Naive B cell (primary cell): ENCODE results near the gene NTF3. TPM values are rescaled to one million over a fixed set of nuclear protein-coding genes. Genes with fewer than 3 reads are reported as not detected.

Experiments used
- ATAC-seq, 2 donors: fragments of 150-1000 bp; cut with Tn5 transposase; 2 replicates each; pipeline ENCODE4 v1.10.0; 2021; ENCODE audit warnings: low read depth in 2 of 2, mild to moderate bottlenecking in 2 of 2, moderate library complexity in 2 of 2
- DNase-seq: peaks from one replicate; pipeline ENCODE4 v3.0.0; 2022
- H3K27ac Mint-ChIP-seq, 6 donors: one replicate each; pipeline ENCODE4 v1.8.0; 2020 to 2022; ENCODE audit warnings: mild to moderate bottlenecking in 6 of 6, mixed read lengths in 6 of 6, moderate library complexity in 5 of 6, inconsistent platforms in 2 of 6
- H3K27me3 Mint-ChIP-seq, 3 donors: one replicate each; pipeline ENCODE4 v1.8.0; 2021 to 2022; ENCODE audit warnings: mixed read lengths in 3 of 3, mild to moderate bottlenecking in 1 of 3
- H3K36me3 Mint-ChIP-seq, 2 donors: one replicate each; pipeline ENCODE4 v1.8.0; 2020 to 2022; ENCODE audit warnings: mixed read lengths in 2 of 2, inconsistent platforms in 1 of 2, mild to moderate bottlenecking in 1 of 2
- H3K4me1 Mint-ChIP-seq, 3 donors: one replicate each; pipeline ENCODE4 v1.8.0; 2020 to 2022; ENCODE audit warnings: mixed read lengths in 3 of 3, inconsistent platforms in 1 of 3, mild to moderate bottlenecking in 1 of 3, moderate library complexity in 1 of 3
- H3K4me3 Mint-ChIP-seq, 8 donors: one replicate each; pipeline ENCODE4 v1.8.0; 2020 to 2022; ENCODE audit warnings: mild to moderate bottlenecking in 8 of 8, mixed read lengths in 8 of 8, moderate library complexity in 8 of 8, inconsistent platforms in 2 of 8
- H3K9me3 Mint-ChIP-seq, 7 donors: one replicate each; pipeline ENCODE4 v1.8.0; 2020 to 2022; ENCODE audit warnings: mixed read lengths in 7 of 7, mild to moderate bottlenecking in 5 of 7, inconsistent platforms in 2 of 7, moderate library complexity in 1 of 7
- polyA plus RNA-seq, 6 donors: library from polyadenylated mRNA; unstranded; fragments of 300-500 nt; fragmentation: Illumina TruSeq; gene quantifications; one replicate each; pipeline ENCODE4 v1.2.3, GENCODE V29; 2021; ENCODE audit warnings: low read depth in 6 of 6

Gene NTF3
- polyA plus RNA-seq, 6 donors from 2014 or later: not detected

- no peak overlapping the region for H3K4me3 Mint-ChIP-seq
- H3K36me3 Mint-ChIP-seq: no peaks in the 10 kb centered on the region
- no peaks in the 10 kb centered on the region for H3K9me3 Mint-ChIP-seq
- no peaks in the 10 kb centered on the region for H3K4me1 Mint-ChIP-seq
- peaks cover 5 to 34% (median 31%) of the 10 kb centered on the region in 3 donors for H3K27me3 Mint-ChIP-seq
- H3K27ac Mint-ChIP-seq: no peak overlapping the region
- ATAC-seq (no peak), DNase-seq (no peak)
These were observed 74.9 kb downstream of the NTF3 start for GRCh38 chr12:5506821-5507231.

GRCh38 chr12:5507401-5507935, 75.6 kb downstream of the NTF3 start:
- H3K27me3 Mint-ChIP-seq: peaks cover 5 to 38% (median 37%) of the 10 kb centered on the region in 3 donors
- no peak for ATAC-seq
- no peaks in the 10 kb centered on the region for H3K4me1 Mint-ChIP-seq
- no peak overlapping the region for H3K4me3 Mint-ChIP-seq
- H3K9me3 Mint-ChIP-seq: no peaks in the 10 kb centered on the region
- DNase-seq: no peak
- H3K36me3 Mint-ChIP-seq: no peaks in the 10 kb centered on the region
- H3K27ac Mint-ChIP-seq: no peak overlapping the region

GRCh38 chr12:5507944-5508343, 76.0 kb downstream of the NTF3 start:
- Mint-ChIP-seq H3K27ac (no peak overlapping the region), H3K9me3 (no peaks in the 10 kb centered on the region), H3K4me3 (no peak overlapping the region)

GRCh38 chr12:5509102-5509501, 77.2 kb downstream of the NTF3 start:
- Mint-ChIP-seq H3K27me3 (peaks cover 5 to 53% (median 33%) of the 10 kb centered on the region in 3 donors), H3K27ac (no peak overlapping the region), H3K36me3 (no peaks in the 10 kb centered on the region), H3K9me3 (no peaks in the 10 kb centered on the region), H3K4me1 (no peaks in the 10 kb centered on the region), H3K4me3 (no peak overlapping the region)
- ATAC-seq: no peak
- no peak for DNase-seq

More at GRCh38 chr12:5507944-5508343, 76.0 kb downstream of the NTF3 start:
- DNase-seq: no peak
- Mint-ChIP-seq H3K27me3 (peaks cover 5 to 42% (median 38%) of the 10 kb centered on the region in 3 donors), H3K4me1 (no peaks in the 10 kb centered on the region), H3K36me3 (no peaks in the 10 kb centered on the region)
- no peak for ATAC-seq

- H3K4me1 Mint-ChIP-seq: no peaks in the 10 kb centered on the region
- no peak for DNase-seq
- no peaks in the 10 kb centered on the region for H3K9me3 Mint-ChIP-seq
- no peak overlapping the region for H3K4me3 Mint-ChIP-seq
- H3K36me3 Mint-ChIP-seq: no peaks in the 10 kb centered on the region
- no peak overlapping the region for H3K27ac Mint-ChIP-seq
- peaks cover 5 to 55% (median 33%) of the 10 kb centered on the region in 3 donors for H3K27me3 Mint-ChIP-seq
- ATAC-seq: no peak
These were observed 77.6 kb downstream of the NTF3 start for GRCh38 chr12:5509557-5509956.

- Mint-ChIP-seq H3K27ac (no peak overlapping the region), H3K36me3 (no peaks in the 10 kb centered on the region), H3K4me1 (no peaks in the 10 kb centered on the region), H3K27me3 (peaks cover 8 to 55% (median 33%) of the 10 kb centered on the region in 3 donors), H3K4me3 (no peak overlapping the region), H3K9me3 (no peaks in the 10 kb centered on the region)
- ATAC-seq (no peak), DNase-seq (no peak)
These were observed 78.4 kb downstream of the NTF3 start for GRCh38 chr12:5510251-5510805.

- DNase-seq (no peak), ATAC-seq (no peak)
- H3K27me3 Mint-ChIP-seq: peaks cover 5 to 50% (median 33%) of the 10 kb centered on the region in 3 donors
- H3K4me1 Mint-ChIP-seq: no peaks in the 10 kb centered on the region
- no peaks in the 10 kb centered on the region for H3K36me3 Mint-ChIP-seq
- H3K4me3 Mint-ChIP-seq: peak overlapping the region in 1 of 8 donors; percentile 52
- peak overlapping the region in 1 of 6 donors; percentile 55 for H3K27ac Mint-ChIP-seq
- H3K9me3 Mint-ChIP-seq: no peaks in the 10 kb centered on the region
These were observed 79.3 kb downstream of the NTF3 start for GRCh38 chr12:5511256-5511643.

GRCh38 chr12:5511644-5512600, 80.0 kb downstream of the NTF3 start:
- peak overlapping the region in 1 of 8 donors; percentile 52 for H3K4me3 Mint-ChIP-seq
- no peaks in the 10 kb centered on the region for H3K9me3 Mint-ChIP-seq
- H3K4me1 Mint-ChIP-seq: no peaks in the 10 kb centered on the region
- peaks cover 4 to 43% (median 30%) of the 10 kb centered on the region in 3 donors for H3K27me3 Mint-ChIP-seq
- DNase-seq (no peak), ATAC-seq (no peak)
- no peaks in the 10 kb centered on the region for H3K36me3 Mint-ChIP-seq
- no peak overlapping the region for H3K27ac Mint-ChIP-seq

GRCh38 chr12:5512601-5512970, 80.7 kb downstream of the NTF3 start:
- Mint-ChIP-seq H3K27ac (no peak overlapping the region), H3K36me3 (no peaks in the 10 kb centered on the region), H3K4me3 (no peak overlapping the region), H3K9me3 (no peaks in the 10 kb centered on the region), H3K4me1 (no peaks in the 10 kb centered on the region), H3K27me3 (peaks cover 4 to 37% (median 23%) of the 10 kb centered on the region in 3 donors)
- no peak for ATAC-seq
- DNase-seq: no peak

GRCh38 chr12:5513406-5513805, 81.5 kb downstream of the NTF3 start:
- H3K9me3 Mint-ChIP-seq: no peaks in the 10 kb centered on the region
- DNase-seq (no peak), ATAC-seq (no peak)
- no peaks in the 10 kb centered on the region for H3K36me3 Mint-ChIP-seq
- peaks cover 4 to 34% (median 23%) of the 10 kb centered on the region in 3 donors for H3K27me3 Mint-ChIP-seq
- H3K4me1 Mint-ChIP-seq: no peaks in the 10 kb centered on the region
- no peak overlapping the region for H3K27ac Mint-ChIP-seq
- no peak overlapping the region for H3K4me3 Mint-ChIP-seq

GRCh38 chr12:5514016-5514415, 82.1 kb downstream of the NTF3 start:
- Mint-ChIP-seq H3K27me3 (peaks cover 4 to 34% (median 23%) of the 10 kb centered on the region in 3 donors), H3K27ac (no peak overlapping the region), H3K4me1 (no peaks in the 10 kb centered on the region), H3K9me3 (no peaks in the 10 kb centered on the region), H3K36me3 (no peaks in the 10 kb centered on the region), H3K4me3 (no peak overlapping the region)
- ATAC-seq (no peak), DNase-seq (no peak)

GRCh38 chr12:5514545-5514944, 82.6 kb downstream of the NTF3 start:
- DNase-seq (no peak), ATAC-seq (no peak)
- peaks cover 4 to 34% (median 24%) of the 10 kb centered on the region in 3 donors for H3K27me3 Mint-ChIP-seq
- no peaks in the 10 kb centered on the region for H3K4me1 Mint-ChIP-seq
- no peak overlapping the region for H3K4me3 Mint-ChIP-seq
- no peak overlapping the region for H3K27ac Mint-ChIP-seq
- no peaks in the 10 kb centered on the region for H3K9me3 Mint-ChIP-seq
- no peaks in the 10 kb centered on the region for H3K36me3 Mint-ChIP-seq

- no peak for DNase-seq
- H3K9me3 Mint-ChIP-seq: peaks cover 0 to 2% (median 0%) of the 10 kb centered on the region in 7 donors
- no peaks in the 10 kb centered on the region for H3K36me3 Mint-ChIP-seq
- peaks cover 4 to 37% (median 30%) of the 10 kb centered on the region in 3 donors for H3K27me3 Mint-ChIP-seq
- no peak overlapping the region for H3K4me3 Mint-ChIP-seq
- H3K4me1 Mint-ChIP-seq: no peaks in the 10 kb centered on the region
- peak overlapping the region in 1 of 6 donors; percentile 49 for H3K27ac Mint-ChIP-seq
- no peak for ATAC-seq
These were observed 83.5 kb downstream of the NTF3 start for GRCh38 chr12:5515458-5515857.
